Measurements from ENCODE around the gene CDK14. TPM values are rescaled to one million over a fixed set of nuclear protein-coding genes. Genes with fewer than 3 reads are reported as not detected.
"Not testable (repeated sequence)": the region's sequence is repeated elsewhere in the genome, so short reads cannot be mapped to it uniquely, and the experiment has no call there.

The CDK14 gene
- total RNA-seq, 1 donor = 44.8 TPM

DNA sequence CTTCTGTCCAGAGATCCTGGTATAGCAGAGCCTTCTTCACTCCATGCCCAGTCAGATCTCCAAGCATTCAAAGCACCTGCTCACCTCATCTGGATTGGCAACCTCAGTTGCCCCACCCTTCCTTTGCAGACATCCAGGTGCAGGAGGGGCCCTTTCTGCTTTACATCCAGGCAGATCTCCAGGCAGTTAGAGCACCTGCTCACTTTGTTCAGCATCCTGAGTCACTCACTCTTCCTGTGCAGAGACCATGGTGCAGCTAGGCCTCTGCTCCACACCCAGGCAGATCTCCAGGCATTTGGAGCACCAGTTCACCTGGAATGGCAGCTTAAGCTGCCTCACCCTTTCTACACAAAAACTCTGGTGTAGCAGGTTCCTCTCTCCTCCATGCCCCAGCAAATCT lies 153.1 kb downstream of the CDK14 start:
- H3K4me3 ChIP-seq (ENCODE audit: low read depth, low read length) = no peak overlapping the region
- TF ChIP-seq, protein P1, sequence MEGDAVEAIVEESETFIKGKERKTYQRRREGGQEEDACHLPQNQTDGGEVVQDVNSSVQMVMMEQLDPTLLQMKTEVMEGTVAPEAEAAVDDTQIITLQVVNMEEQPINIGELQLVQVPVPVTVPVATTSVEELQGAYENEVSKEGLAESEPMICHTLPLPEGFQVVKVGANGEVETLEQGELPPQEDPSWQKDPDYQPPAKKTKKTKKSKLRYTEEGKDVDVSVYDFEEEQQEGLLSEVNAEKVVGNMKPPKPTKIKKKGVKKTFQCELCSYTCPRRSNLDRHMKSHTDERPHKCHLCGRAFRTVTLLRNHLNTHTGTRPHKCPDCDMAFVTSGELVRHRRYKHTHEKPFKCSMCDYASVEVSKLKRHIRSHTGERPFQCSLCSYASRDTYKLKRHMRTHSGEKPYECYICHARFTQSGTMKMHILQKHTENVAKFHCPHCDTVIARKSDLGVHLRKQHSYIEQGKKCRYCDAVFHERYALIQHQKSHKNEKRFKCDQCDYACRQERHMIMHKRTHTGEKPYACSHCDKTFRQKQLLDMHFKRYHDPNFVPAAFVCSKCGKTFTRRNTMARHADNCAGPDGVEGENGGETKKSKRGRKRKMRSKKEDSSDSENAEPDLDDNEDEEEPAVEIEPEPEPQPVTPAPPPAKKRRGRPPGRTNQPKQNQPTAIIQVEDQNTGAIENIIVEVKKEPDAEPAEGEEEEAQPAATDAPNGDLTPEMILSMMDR (IDR thresholded peaks at IDR 0.05; ENCODE audit: insufficient read depth, low read length) = no peak
- no peak for DNase-seq (ENCODE audit: low read depth)

DNA sequence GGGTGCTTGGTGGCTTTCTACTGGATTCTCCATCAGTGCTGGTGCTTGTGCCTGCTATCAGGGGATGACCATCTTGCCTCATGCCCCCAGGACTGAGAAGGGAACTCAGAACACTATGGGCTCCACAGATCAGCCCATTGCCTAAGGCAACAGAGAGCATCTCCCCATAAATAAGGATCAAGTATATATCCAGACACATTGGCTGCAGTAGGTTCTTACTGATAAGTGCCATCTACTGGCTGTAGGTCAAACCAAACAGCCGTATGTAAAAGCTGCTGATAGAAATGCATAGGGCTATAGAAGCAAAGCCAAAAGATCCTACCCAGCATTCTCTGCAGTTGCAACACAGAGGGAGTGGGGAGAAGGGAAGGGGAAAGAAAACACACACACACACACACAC lies 153.7 kb downstream of the CDK14 start:
- TF ChIP-seq, protein P1 (IDR thresholded peaks at IDR 0.05; ENCODE audit: insufficient read depth, low read length) = peak; percentile 7
- DNase-seq (ENCODE audit: low read depth) = peak; percentile 33

DNA sequence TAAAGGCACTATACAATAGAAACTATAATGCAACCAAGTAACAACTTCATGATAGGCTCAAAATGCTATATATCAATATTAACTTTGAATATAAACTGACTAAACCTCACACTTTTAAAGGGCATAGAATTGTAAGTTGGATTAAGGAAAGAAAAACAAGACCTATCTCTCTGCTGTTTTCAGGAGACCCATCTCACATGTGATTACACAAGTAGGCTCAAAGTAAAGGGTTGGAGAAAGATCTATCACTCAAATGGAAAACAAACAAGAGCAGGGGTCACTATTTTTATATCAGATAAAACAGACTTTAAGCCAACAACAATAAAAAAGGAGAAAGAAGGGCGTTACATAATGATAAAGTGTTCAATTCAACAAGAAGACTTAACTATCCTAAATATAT lies 155.5 kb downstream of the CDK14 start:
- H3K4me3 ChIP-seq (ENCODE audit: low read depth, low read length) = no peak overlapping the region
- DNase-seq (ENCODE audit: low read depth) = no peak
- TF ChIP-seq, protein P1 (IDR thresholded peaks at IDR 0.05; ENCODE audit: insufficient read depth, low read length) = no peak

More for the DNA sequence above, 153.7 kb downstream of the CDK14 start:
- H3K4me3 ChIP-seq (ENCODE audit: low read depth, low read length) = no peak overlapping the region

DNA sequence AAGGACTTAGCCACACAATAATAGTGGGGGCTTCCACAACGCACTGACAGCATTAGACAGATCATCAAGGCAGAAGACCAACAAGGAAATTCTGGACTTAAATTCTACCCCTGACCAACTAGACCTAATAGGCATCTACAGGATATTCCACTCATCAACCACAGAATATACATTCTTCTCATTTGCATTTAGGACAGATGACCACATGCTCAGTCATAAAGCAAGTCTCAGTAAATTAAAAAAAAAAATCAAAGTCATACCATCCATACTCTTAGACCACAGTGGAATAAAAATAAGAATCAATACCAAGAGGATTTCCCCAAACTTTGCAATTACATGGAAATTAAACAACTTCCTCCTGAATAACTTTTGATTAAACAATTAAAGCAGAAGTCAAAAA lies 155.9 kb downstream of the CDK14 start:
- no peak for DNase-seq (ENCODE audit: low read depth)
- no peak overlapping the region for H3K4me3 ChIP-seq (ENCODE audit: low read depth, low read length)
- TF ChIP-seq, protein P1 (IDR thresholded peaks at IDR 0.05; ENCODE audit: insufficient read depth, low read length) = no peak

DNA sequence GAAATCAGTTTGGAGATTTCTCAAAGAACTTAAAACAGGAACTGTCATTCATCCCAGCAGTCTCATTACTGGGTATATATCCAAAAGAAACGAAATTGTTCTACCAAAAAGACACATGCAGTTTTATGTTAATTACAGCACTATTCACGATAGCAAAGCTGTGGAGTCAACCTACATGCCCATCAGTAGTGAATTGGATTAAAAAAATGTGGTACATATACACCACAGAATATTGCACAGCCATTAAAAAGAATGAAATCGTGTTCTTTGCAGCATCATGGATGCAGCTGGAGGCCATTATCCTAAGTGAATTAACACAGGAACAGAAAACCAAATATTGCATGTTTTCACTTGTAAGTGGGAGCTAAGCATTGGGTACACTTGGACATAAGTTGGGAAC lies 158.9 kb downstream of the CDK14 start:
- TF ChIP-seq, protein P1 (IDR thresholded peaks at IDR 0.05; ENCODE audit: insufficient read depth, low read length) = no peak
- H3K4me3 ChIP-seq (ENCODE audit: low read depth, low read length) = no peak overlapping the region
- no peak for DNase-seq (ENCODE audit: low read depth)

DNA sequence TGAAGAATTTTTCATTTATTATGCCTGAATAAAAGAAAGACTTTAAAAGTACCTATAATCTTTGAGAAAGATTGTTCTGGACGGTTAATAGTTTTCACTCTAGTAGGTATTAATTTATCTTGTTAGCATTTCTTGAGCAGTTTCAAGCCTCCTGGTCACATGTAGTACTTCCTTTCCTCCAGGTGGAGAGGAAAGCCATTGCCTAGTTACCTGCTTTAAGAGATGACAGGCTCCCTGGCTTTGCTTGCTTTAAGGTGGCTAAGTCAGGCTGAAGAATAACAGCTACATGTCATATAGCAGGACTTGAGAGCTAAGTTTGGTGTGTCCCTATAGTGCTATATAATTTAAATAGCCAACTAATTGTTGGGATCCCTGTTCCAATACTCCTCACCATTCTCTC lies 160.2 kb downstream of the CDK14 start:
- no peak for DNase-seq (ENCODE audit: low read depth)
- no peak overlapping the region for H3K4me3 ChIP-seq (ENCODE audit: low read depth, low read length)
- TF ChIP-seq, protein P1 (IDR thresholded peaks at IDR 0.05; ENCODE audit: insufficient read depth, low read length) = no peak

DNA sequence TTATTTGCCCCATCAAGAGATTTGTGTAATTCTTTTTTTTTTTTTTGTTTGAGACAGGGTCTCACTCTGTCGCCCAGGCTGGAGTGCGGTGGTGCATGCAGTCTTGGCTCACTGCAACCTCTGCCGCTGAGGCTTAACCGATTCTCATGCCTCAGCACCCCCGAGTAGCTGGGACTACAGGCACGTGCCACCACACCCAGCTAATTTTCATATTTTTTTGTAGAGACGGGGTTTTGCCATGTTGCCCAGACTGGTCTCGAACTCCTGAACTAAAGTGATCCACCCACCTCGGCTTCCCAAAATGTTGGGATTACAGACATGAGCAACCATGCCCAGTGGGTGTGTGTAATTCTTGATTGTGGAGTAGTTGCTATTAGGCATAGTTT lies 161.4 kb downstream of the CDK14 start:
- not testable (repeated sequence) for H3K4me3 ChIP-seq (ENCODE audit: low read depth, low read length); DNase-seq (ENCODE audit: low read depth)
